DND-41 (cell line): ENCODE data around the gene SERINC5.

Experiments
- ATAC-seq: fragments of 200-7000 bp; cut with Tn5 transposase; 3 replicates; pipeline ENCODE4 v1.9.1; 2021; ENCODE audit warnings: low read depth; ENCODE audit not compliant: insufficient read depth
- DNase-seq: peaks from one replicate; pipeline ENCODE4 v3.0.0-alpha.2; 2020
- H2AFZ ChIP-seq: 2 replicates; pipeline ENCODE4 v1.6.0; 2012; ENCODE audit warnings: low read depth, low read length
- H3K27ac ChIP-seq: 2 replicates; pipeline ENCODE4 v1.5.1; 2012; ENCODE audit warnings: low read length, inconsistent platforms
- H3K27me3 ChIP-seq: fragments of 200-600 bp; sonication (generic); 2 replicates; pipeline ENCODE4 v1.6.0; 2012; ENCODE audit warnings: low read length, mild to moderate bottlenecking, inconsistent platforms; ENCODE audit not compliant: insufficient read depth, poor library complexity
- H3K36me3 ChIP-seq: 2 replicates; pipeline ENCODE4 v1.5.1; 2012; ENCODE audit warnings: low read length, inconsistent platforms; ENCODE audit not compliant: insufficient read depth
- H3K4me1 ChIP-seq: 2 replicates; pipeline ENCODE4 v1.5.1; 2012; ENCODE audit warnings: mild to moderate bottlenecking, low read length; ENCODE audit not compliant: insufficient read depth
- H3K4me2 ChIP-seq: 2 replicates; pipeline ENCODE4 v1.6.0; 2012; ENCODE audit warnings: mild to moderate bottlenecking, moderate library complexity, low read length, inconsistent platforms; ENCODE audit not compliant: insufficient read depth
- H3K4me3 ChIP-seq, 2 experiments: fragments of 200-600 bp in 1 of 2; shearing (Covaris generic) in 1 of 2; 2 replicates each; pipeline ENCODE4 v1.5.1; 2012 to 2016; ENCODE audit warnings: inconsistent platforms in 2 of 2, low read length in 2 of 2, mild to moderate bottlenecking in 2 of 2, low read depth in 1 of 2, moderate library complexity in 1 of 2
- H3K79me2 ChIP-seq: 2 replicates; pipeline ENCODE4 v1.6.0; 2012; ENCODE audit warnings: low read length, inconsistent platforms; ENCODE audit not compliant: insufficient read depth
- H3K9ac ChIP-seq: 2 replicates; pipeline ENCODE4 v1.6.0; 2012; ENCODE audit warnings: low read depth, mild to moderate bottlenecking, inconsistent platforms, low read length, moderate library complexity
- H3K9me3 ChIP-seq: 2 replicates; pipeline ENCODE4 v1.5.1; 2012; ENCODE audit warnings: low read length, moderate library complexity, mild to moderate bottlenecking, inconsistent platforms; ENCODE audit not compliant: insufficient read depth, severe bottlenecking
- H4K20me1 ChIP-seq: 2 replicates; pipeline ENCODE4 v1.6.0; 2012; ENCODE audit warnings: low read length; ENCODE audit not compliant: insufficient read depth
- CTCF ChIP-seq: IDR thresholded peaks from 2 replicates; pipeline ENCODE4 v1.5.1; 2012; ENCODE audit warnings: borderline replicate concordance, low read length, moderate library complexity, mild to moderate bottlenecking; ENCODE audit not compliant: poor library complexity, severe bottlenecking; ENCODE audit errors: extremely low read depth
- EZH2 ChIP-seq: IDR thresholded peaks from 3 replicates; pipeline ENCODE4 v1.6.1; 2012; ENCODE audit warnings: borderline replicate concordance, low read depth, mild to moderate bottlenecking, moderate library complexity, low read length, inconsistent platforms; ENCODE audit not compliant: severe bottlenecking

SERINC5 gene

GRCh38 chr5:80072103-80073073 is 183.5 kb downstream of the SERINC5 start:
- Histone ChIP-seq H3K9ac (no peak overlapping the region), H3K4me3 (no peak overlapping the region), H3K4me1 (no peaks in the 10 kb centered on the region), H3K4me2 (no peak overlapping the region), H3K9me3 (no peaks in the 10 kb centered on the region), H3K79me2 (no peaks in the 10 kb centered on the region), H4K20me1 (no peaks in the 10 kb centered on the region), H2AFZ (no peak overlapping the region), H3K27me3 (no peaks in the 10 kb centered on the region), H3K27ac (no peak overlapping the region), H3K36me3 (no peaks in the 10 kb centered on the region)
- no peak for TF ChIP-seq EZH2
- no peak for TF ChIP-seq CTCF
- DNase-seq (no peak), ATAC-seq (no peak)

DNA sequence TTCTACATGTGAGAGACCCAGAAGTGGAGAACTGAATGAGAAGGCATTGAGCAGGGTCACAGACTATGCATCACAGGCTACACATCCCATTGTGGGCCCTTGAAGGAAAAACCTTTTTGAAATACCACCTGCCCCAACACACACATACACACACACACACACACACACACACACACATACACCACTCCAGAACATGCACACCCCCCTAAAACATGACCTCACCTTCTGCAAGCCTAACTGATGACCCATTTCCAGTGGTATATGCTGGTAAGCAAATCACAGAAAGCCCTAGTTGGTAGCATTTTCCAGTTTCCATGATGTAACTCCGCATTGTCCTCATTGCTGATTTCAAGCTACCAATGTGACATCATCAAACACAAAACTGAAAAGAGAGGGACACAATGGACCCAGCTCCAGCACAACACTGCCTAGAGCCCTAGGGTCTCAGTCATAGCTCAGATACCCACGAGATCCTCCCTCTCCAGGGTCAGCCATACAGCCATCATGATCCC is 184.3 kb downstream of the SERINC5 start:
- TF ChIP-seq EZH2 (no peak), CTCF (no peak)
- H3K4me1 ChIP-seq = no peaks in the 10 kb centered on the region

DNA sequence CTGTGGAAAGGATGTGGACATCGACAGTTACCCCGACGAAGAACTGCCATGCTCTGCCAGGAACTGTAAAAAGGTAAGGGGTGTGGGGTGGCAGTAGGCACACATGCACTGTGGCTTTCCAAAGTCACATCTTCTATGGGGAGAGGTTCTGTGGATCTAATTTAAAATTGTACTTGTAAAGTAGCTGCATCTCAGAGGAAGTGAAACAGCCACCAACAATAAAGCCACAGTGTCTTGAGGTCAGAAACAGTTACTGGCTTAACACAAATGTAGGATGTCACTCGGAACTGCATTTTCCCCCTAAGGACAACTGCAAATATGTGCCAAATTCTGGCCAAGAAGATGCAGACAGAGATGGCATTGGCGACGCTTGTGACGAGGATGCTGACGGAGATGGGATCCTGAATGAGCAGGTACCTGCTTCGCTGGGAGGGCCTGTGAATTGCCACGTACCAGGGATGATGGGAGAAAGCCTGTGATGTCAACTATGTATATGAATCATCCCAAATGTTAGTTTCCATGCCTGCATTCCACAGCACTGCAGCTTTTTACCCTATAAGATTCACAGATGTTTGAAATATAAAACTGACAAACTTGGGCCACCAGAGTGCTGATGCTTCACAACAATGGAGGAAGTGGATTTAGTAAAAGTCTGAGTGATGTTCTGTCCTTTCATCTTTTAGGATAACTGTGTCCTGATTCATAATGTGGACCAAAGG is 185.4 kb downstream of the SERINC5 start:
- TF ChIP-seq CTCF (no peak), EZH2 (no peak)
- Histone ChIP-seq H3K36me3 (no peaks in the 10 kb centered on the region), H3K4me3 (no peak overlapping the region), H3K27ac (no peak overlapping the region), H3K9me3 (no peaks in the 10 kb centered on the region), H3K9ac (no peak overlapping the region), H2AFZ (no peak overlapping the region), H3K79me2 (no peaks in the 10 kb centered on the region), H3K27me3 (no peaks in the 10 kb centered on the region), H4K20me1 (no peaks in the 10 kb centered on the region), H3K4me1 (no peaks in the 10 kb centered on the region), H3K4me2 (no peak overlapping the region)
- ATAC-seq (no peak), DNase-seq (no peak)

More for the DNA sequence above, 184.3 kb downstream of the SERINC5 start:
- no peaks in the 10 kb centered on the region for H3K27me3 ChIP-seq
- no peak overlapping the region for H3K9ac ChIP-seq
- no peaks in the 10 kb centered on the region for H4K20me1 ChIP-seq
- H3K36me3 ChIP-seq = no peaks in the 10 kb centered on the region
- no peaks in the 10 kb centered on the region for H3K79me2 ChIP-seq
- H3K4me2 ChIP-seq = no peak overlapping the region
- H2AFZ ChIP-seq = no peak overlapping the region
- no peak for DNase-seq
- no peak overlapping the region for H3K27ac ChIP-seq
- no peak for ATAC-seq
- no peak overlapping the region for H3K4me3 ChIP-seq
- no peaks in the 10 kb centered on the region for H3K9me3 ChIP-seq
